Small intestine (tissue), 7 donors: Measurements from ENCODE around the gene WFDC5. TPM values are rescaled to one million over a fixed set of nuclear protein-coding genes. Genes with fewer than 3 reads are reported as not detected.

Experiments used
- DNase-seq, 2 donors: peaks; one replicate each; pipeline versions ENCODE4 v3.0.0 to v3.0.0-alpha.2; 2013
- FAIRE-seq: peaks from 2 replicates; lab custom pipeline; 2012; peaks lifted over from hg19 to GRCh38; lab: Jason Lieb, UNC
- H3K27ac ChIP-seq, 3 donors: one replicate each; pipeline ENCODE4 v1.5.1; 2013; ENCODE audit warnings: low read length in 2 of 3, mild to moderate bottlenecking in 2 of 3, control low read depth in 1 of 3, inconsistent platforms in 1 of 3, low read depth in 1 of 3, moderate library complexity in 1 of 3
- H3K27me3 ChIP-seq, 3 donors: one replicate each; pipeline ENCODE4 v1.6.1; 2013; ENCODE audit warnings: low read length in 3 of 3, inconsistent platforms in 1 of 3; ENCODE audit not compliant: control insufficient read depth in 3 of 3, insufficient read depth in 3 of 3
- H3K36me3 ChIP-seq, 3 donors: one replicate each; pipeline ENCODE4 v1.6.1; 2013; ENCODE audit warnings: low read length in 3 of 3, inconsistent platforms in 1 of 3, low read depth in 1 of 3, mild to moderate bottlenecking in 1 of 3, moderate library complexity in 1 of 3; ENCODE audit not compliant: control insufficient read depth in 3 of 3, insufficient read depth in 2 of 3
- H3K4me1 ChIP-seq, 3 donors: one replicate each; pipeline ENCODE4 v1.6.1; 2013; ENCODE audit warnings: low read length in 2 of 3, inconsistent platforms in 1 of 3, low read depth in 1 of 3, mild to moderate bottlenecking in 1 of 3, moderate library complexity in 1 of 3; ENCODE audit not compliant: control insufficient read depth in 3 of 3, insufficient read depth in 2 of 3
- H3K4me3 ChIP-seq, 3 donors: one replicate each; pipeline ENCODE4 v1.5.1; 2013; ENCODE audit warnings: low read length in 3 of 3, control low read depth in 1 of 3, inconsistent platforms in 1 of 3, low read depth in 1 of 3, mild to moderate bottlenecking in 1 of 3, moderate library complexity in 1 of 3
- H3K9me3 ChIP-seq, 2 donors: one replicate each; pipeline ENCODE4 v1.6.1; 2013; ENCODE audit warnings: low read depth in 1 of 2, low read length in 1 of 2; ENCODE audit not compliant: control insufficient read depth in 2 of 2, insufficient read depth in 1 of 2
- WGBS, 3 donors: extraction: QIAGEN DNeasy Blood & Tissue Kit; methylation state at CpG; one replicate each; pipeline ENCODE4 v1.1.7; 2013; 5-methylcytosine and 5-hydroxymethylcytosine counted together
- polyA plus RNA-seq, 4 donors: library from polyadenylated mRNA; stranded (reverse) in 3 of 4; unstranded in 1 of 4; fragments of 200-250 nt in 3 of 4; fragments of 120-200 nt in 1 of 4; gene quantifications; one replicate each; pipeline versions ENCODE4 v1.2.1 to v1.2.3, GENCODE V29; 2013
- donor health status: healthy with polysubstance abuse.
- donor health status: control.
- donor health status: control.
- donor health status: Bipolar disorder and iron deficiency.
- donor health status: healthy.

WFDC5 gene
- polyA plus RNA-seq, 4 donors, result 0.12 TPM; not detected in 3

DNA sequence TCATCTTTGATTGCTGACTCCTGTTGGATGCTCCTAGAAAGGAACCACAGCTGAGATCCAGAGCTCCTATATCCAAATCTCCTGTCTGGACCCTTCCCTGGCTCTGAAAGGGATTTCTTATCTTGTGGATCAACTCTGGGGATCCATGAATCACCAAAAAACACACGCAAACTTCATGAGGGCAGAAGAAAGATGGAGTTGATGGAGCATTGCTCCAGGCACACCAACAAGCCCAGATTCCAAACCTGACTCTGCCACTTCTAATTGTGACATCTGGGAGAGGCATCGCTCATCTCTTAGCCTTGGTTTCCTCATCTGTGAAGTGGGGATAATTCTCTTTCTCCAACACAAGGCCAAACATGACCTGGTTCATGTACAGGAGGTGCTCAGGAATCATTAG, 20.8 kb downstream of the WFDC5 start:
- H3K36me3 ChIP-seq, result peaks cover 0 to 2% (median 0%) of the 10 kb centered on the region in 3 donors
- H3K4me1 ChIP-seq, result no peaks in the 10 kb centered on the region
- FAIRE-seq, result no peak
- H3K9me3 ChIP-seq, result no peaks in the 10 kb centered on the region
- H3K27me3 ChIP-seq, result peaks cover 0 to 26% (median 11%) of the 10 kb centered on the region in 3 donors
- WGBS, 3 donors, result 87 to 92% (median 88%) methylated on average over 2 of the region's 2 CpGs
- no peak for DNase-seq
- H3K4me3 ChIP-seq, result no peak overlapping the region
- no peak overlapping the region for H3K27ac ChIP-seq

DNA sequence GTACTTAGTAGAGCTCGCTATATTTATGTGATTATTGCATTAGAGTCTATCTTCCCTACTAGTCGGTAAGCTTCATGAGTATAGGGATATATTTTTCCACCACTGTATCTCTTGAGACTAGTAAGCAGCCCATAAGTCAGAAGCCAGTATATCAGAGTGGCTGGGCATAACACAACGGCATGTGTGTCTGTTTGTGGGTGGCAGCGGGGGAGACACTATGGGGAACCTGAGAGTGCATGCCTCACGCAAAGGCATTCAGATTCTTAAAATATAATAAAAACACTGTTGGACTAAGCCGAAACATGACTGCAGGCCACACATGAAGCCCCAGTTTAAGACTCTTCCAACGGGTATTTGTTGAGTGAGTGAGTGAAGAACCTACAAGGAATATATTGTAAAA, 22.1 kb downstream of the WFDC5 start:
- 91 to 95% (median 94%) methylated on average over 7 of the region's 7 CpGs for WGBS, 3 donors
- Histone ChIP-seq H3K4me1 (no peaks in the 10 kb centered on the region), H3K4me3 (no peak overlapping the region), H3K9me3 (no peaks in the 10 kb centered on the region), H3K36me3 (peaks cover 0 to 2% (median 0%) of the 10 kb centered on the region in 3 donors), H3K27me3 (peaks cover 0 to 14% (median 11%) of the 10 kb centered on the region in 3 donors), H3K27ac (no peak overlapping the region)
- FAIRE-seq, result no peak
- DNase-seq, result no peak

GRCh38 chr20:45091366-45091765, 23.6 kb downstream of the WFDC5 start:
- Histone ChIP-seq H3K27me3 (peaks cover 0 to 3% (median under 1%) of the 10 kb centered on the region in 3 donors), H3K4me1 (no peaks in the 10 kb centered on the region), H3K9me3 (no peaks in the 10 kb centered on the region), H3K27ac (no peak overlapping the region), H3K4me3 (no peak overlapping the region), H3K36me3 (peaks cover 0 to 2% (median 0%) of the 10 kb centered on the region in 3 donors)
- no peak for DNase-seq
- WGBS, 3 donors, result 81 to 88% (median 85%) methylated on average over 3 of the region's 3 CpGs
- no peak for FAIRE-seq

DNA sequence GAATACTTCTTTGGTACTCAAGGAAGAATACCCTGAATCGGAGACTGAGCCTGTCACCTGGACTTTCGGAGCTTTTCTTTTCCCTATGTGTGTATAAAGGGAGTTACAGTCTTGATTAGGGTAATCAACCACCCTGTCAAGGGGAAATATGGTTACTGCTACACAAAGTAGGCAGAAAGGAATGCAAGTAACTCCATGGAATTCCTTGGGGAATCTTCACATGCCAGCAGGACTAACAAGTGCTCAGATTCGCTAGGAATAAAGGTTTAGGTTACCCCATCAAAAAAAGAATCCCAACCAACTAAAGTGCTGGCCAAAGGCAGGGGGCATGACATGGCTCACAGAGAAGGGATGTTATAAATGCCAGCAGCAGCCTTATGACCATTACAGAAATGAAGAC, 24.5 kb downstream of the WFDC5 start:
- H3K4me1 ChIP-seq, result no peaks in the 10 kb centered on the region
- WGBS, 3 donors, result 96 to 100% (median 98%) methylated on average over 3 of the region's 3 CpGs
- FAIRE-seq, result no peak

DNA sequence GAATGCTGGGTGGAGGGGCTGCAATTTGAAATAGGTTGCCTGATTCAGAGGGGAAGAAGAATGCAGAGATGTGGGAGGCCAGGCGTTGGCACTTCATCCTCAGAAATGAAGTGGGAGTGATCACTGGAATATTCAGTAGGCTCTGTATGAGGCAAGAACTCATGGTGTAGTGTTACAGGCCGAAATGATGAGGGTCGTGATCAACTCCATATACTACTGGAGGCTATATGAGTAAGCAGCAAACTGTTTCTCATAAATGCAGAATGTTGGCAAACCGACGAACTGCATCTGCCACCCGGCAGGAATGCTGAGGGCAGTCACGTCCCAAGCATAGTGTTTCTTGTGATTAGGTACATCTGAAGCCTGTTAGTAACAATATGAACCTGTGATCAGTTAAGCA, 26.7 kb downstream of the WFDC5 start:
- H3K36me3 ChIP-seq, result peaks cover 0 to 2% (median 0%) of the 10 kb centered on the region in 3 donors
- DNase-seq (no peak), FAIRE-seq (no peak)
- no peaks in the 10 kb centered on the region for H3K27me3 ChIP-seq
- no peak overlapping the region for H3K27ac ChIP-seq
- no peak overlapping the region for H3K4me3 ChIP-seq
- WGBS, 3 donors, result 91 to 95% (median 92%) methylated on average over 7 of the region's 7 CpGs
- no peaks in the 10 kb centered on the region for H3K4me1 ChIP-seq
- no peaks in the 10 kb centered on the region for H3K9me3 ChIP-seq

More for the DNA sequence above, 24.5 kb downstream of the WFDC5 start:
- no peak for DNase-seq
- Histone ChIP-seq H3K27ac (no peak overlapping the region), H3K36me3 (peaks cover 0 to 2% (median 2%) of the 10 kb centered on the region in 3 donors), H3K4me3 (no peak overlapping the region), H3K27me3 (no peaks in the 10 kb centered on the region), H3K9me3 (no peaks in the 10 kb centered on the region)

DNA sequence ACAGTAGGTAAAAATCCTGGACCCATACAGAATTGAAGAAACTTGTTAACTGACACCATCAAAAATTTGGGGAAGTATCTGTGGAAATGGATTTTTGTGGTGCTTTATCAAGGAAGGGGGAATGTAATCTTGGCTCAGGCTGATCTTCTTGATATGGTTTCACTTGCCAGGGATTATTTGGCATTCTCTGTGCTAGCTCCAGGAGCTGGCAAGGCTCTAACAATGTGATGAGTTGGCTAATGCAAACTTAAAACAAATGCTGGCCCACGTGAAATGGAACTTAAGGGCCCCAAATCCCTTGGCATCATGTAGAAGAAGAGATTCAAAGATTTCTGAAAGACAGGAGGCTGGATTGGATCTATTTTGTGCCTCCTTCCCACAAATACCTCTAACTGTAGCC, 27.2 kb downstream of the WFDC5 start:
- DNase-seq (no peak), FAIRE-seq (no peak)
- Histone ChIP-seq H3K9me3 (peaks cover 0 to 4% of the 10 kb centered on the region in 2 donors), H3K4me3 (no peak overlapping the region), H3K27ac (no peak overlapping the region), H3K4me1 (no peaks in the 10 kb centered on the region), H3K36me3 (peaks cover 0 to 2% (median 0%) of the 10 kb centered on the region in 3 donors), H3K27me3 (no peaks in the 10 kb centered on the region)
- 77 to 100% (median 96%) methylated on average over 1 of the region's 1 CpG for WGBS, 3 donors

DNA sequence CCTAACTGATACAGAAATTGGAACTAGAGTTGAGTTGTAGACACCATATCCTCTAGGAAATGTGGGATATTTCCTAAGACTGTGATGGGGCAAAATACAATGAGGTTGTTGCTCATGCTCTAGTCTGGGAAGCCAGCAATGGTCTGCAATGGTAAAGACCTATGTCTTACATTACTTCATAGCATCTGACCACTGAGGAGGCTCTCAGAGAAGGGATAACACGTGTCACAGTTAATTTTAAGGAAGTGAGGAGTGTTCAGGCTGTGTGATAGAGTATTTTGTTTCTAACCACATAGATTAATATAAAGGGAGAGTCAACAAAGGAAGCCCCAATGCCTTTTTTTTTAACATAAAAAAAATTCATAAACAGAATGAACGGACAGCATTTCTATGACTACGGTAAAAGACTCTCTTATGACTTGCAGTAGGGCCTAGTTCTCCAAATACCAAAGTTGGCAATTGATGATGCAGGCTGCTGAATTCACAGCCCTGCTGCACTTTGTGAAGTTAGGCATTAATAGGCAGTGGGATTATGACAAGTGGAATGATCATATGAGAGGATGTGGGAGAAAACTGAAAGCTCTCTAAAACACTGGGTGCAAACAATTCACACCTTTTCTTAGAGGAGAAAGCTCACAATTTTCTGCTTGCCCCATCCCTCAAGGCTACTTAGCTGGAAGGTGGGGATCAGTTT, 27.7 kb downstream of the WFDC5 start:
- Histone ChIP-seq H3K4me1 (no peaks in the 10 kb centered on the region), H3K4me3 (no peak overlapping the region), H3K27ac (no peak overlapping the region), H3K27me3 (no peaks in the 10 kb centered on the region), H3K9me3 (peaks cover 0 to 9% of the 10 kb centered on the region in 2 donors), H3K36me3 (peaks cover 0 to 2% (median 0%) of the 10 kb centered on the region in 3 donors)
- FAIRE-seq (no peak), DNase-seq (no peak)
- 83 to 95% (median 93%) methylated on average over 3 of the region's 3 CpGs for WGBS, 3 donors

DNA sequence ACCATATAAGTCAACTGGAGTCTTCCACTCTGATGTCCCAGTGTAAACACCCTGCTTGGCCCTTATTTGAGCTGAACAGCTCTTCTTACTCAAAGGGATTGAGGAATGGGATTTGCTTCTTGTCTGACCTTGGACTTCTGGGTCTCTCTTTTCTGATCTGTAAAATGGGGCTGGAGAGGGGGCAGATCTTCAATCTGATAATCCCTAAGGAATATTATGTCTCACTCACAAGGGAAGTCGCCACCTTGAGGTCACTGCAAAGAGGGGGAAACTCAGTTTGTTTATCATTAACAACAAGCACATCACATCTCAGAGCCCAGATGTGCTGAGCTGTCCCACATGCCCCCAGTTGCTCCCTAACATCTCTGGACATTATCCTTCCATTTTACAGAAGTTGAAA, 29.1 kb downstream of the WFDC5 start:
- no peak for DNase-seq
- H3K4me3 ChIP-seq, result no peak overlapping the region
- 88 to 95% (median 95%) methylated on average over 1 of the region's 1 CpG for WGBS, 3 donors
- no peaks in the 10 kb centered on the region for H3K27me3 ChIP-seq
- H3K36me3 ChIP-seq, result peaks cover 0 to 5% (median 0%) of the 10 kb centered on the region in 3 donors
- H3K9me3 ChIP-seq, result peaks cover 0 to 9% of the 10 kb centered on the region in 2 donors
- no peaks in the 10 kb centered on the region for H3K4me1 ChIP-seq
- FAIRE-seq, result no peak
- no peak overlapping the region for H3K27ac ChIP-seq
